Right atrium auricular region (tissue), 2 donors: ENCODE data around the gene PRTFDC1. TPM values are rescaled to one million over a fixed set of nuclear protein-coding genes. Genes with fewer than 3 reads are reported as not detected.

Source experiments
- DNase-seq: peaks from one replicate; pipeline ENCODE4 v3.0.0-alpha.2; 2019; ENCODE audit warnings: low spot score
- H3K27ac ChIP-seq, 2 donors: fragments of 200-600 bp; sonication (generic); 1 replicate in 1 of 2; 2 replicates in 1 of 2; pipeline ENCODE4 v1.5.1; 2016 to 2019
- H3K27me3 ChIP-seq, 2 donors: fragments of 200-600 bp; sonication (generic); one replicate each; pipeline versions ENCODE4 v1.5.1 to v1.6.0; 2017 to 2019
- H3K36me3 ChIP-seq: fragments of 200-600 bp; sonication (generic); one replicate; pipeline ENCODE4 v1.5.1; 2016
- H3K4me1 ChIP-seq, 2 donors: fragments of 200-600 bp; sonication (generic); one replicate each; pipeline versions ENCODE4 v1.5.1 to v1.6.0; 2017 to 2019
- H3K4me3 ChIP-seq, 2 donors: fragments of 200-600 bp; sonication (generic); 1 replicate in 1 of 2; 2 replicates in 1 of 2; pipeline ENCODE4 v1.5.1; 2017 to 2019; ENCODE audit warnings: mild to moderate bottlenecking in 1 of 2, moderate library complexity in 1 of 2
- H3K9me3 ChIP-seq, 2 donors: fragments of 200-600 bp; sonication (generic); one replicate each; pipeline ENCODE4 v1.5.1; 2019
- total RNA-seq, 2 donors: library from RNA; depleted of rRNA; stranded (reverse); fragments of >200 nt; gene quantifications; one replicate each; pipeline ENCODE4 v1.1.0, GENCODE V29; 2016
- TF ChIP-seq, protein P1 (sequence below), 2 donors: fragments of 200-600 bp; sonication (generic); IDR thresholded peaks; one replicate each; pipeline ENCODE4 v1.5.1; 2019; ENCODE audit warnings: antibody characterized with exemption in 2 of 2

The PRTFDC1 gene
- total RNA-seq, 2 donors from 2014 or later, result 4.0 to 5.6 TPM

DNA sequence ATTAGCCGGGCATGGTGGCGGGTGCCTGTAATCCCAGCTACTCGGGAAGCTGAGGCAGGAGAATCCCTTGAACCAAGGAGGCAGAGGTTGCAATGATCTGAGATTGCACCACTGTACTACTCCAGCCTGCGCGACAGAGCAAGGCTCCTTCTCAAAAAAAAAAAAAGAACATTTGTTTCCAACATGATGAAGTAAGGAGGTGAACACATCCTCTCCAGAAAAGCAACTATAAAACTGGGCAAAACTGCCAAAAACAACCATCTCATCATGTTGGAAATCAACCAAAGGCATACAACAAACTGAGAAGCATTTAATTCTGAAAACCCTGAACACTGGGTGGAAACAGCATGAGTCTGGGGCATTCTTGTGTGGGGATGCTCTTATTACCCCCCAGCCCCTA is 14.3 kb downstream of the PRTFDC1 start:
- Histone ChIP-seq H3K4me3 (no peak overlapping the region), H3K36me3 (no peaks in the 10 kb centered on the region), H3K27ac (no peak overlapping the region), H3K4me1 (no peaks in the 10 kb centered on the region), H3K27me3 (no peaks in the 10 kb centered on the region), H3K9me3 (no peaks in the 10 kb centered on the region)
- TF ChIP-seq, protein P1, sequence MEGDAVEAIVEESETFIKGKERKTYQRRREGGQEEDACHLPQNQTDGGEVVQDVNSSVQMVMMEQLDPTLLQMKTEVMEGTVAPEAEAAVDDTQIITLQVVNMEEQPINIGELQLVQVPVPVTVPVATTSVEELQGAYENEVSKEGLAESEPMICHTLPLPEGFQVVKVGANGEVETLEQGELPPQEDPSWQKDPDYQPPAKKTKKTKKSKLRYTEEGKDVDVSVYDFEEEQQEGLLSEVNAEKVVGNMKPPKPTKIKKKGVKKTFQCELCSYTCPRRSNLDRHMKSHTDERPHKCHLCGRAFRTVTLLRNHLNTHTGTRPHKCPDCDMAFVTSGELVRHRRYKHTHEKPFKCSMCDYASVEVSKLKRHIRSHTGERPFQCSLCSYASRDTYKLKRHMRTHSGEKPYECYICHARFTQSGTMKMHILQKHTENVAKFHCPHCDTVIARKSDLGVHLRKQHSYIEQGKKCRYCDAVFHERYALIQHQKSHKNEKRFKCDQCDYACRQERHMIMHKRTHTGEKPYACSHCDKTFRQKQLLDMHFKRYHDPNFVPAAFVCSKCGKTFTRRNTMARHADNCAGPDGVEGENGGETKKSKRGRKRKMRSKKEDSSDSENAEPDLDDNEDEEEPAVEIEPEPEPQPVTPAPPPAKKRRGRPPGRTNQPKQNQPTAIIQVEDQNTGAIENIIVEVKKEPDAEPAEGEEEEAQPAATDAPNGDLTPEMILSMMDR (IDR thresholded peaks at IDR 0.05), result no peak
- no peak for DNase-seq

GRCh38 chr10:24935504-24936292 is 16.7 kb downstream of the PRTFDC1 start:
- no peak overlapping the region for H3K4me3 ChIP-seq

GRCh38 chr10:24931236-24931635 is 21.2 kb downstream of the PRTFDC1 start:
- Histone ChIP-seq H3K4me1 (peaks cover 0 to 6% of the 10 kb centered on the region in 2 donors), H3K4me3 (no peak overlapping the region), H3K27me3 (no peaks in the 10 kb centered on the region), H3K9me3 (no peaks in the 10 kb centered on the region), H3K27ac (no peak overlapping the region), H3K36me3 (no peaks in the 10 kb centered on the region)
- no peak for DNase-seq
- TF ChIP-seq, protein P1 (IDR thresholded peaks at IDR 0.05), result no peak

More at GRCh38 chr10:24935504-24936292, 16.7 kb downstream of the PRTFDC1 start:
- TF ChIP-seq, protein P1 (IDR thresholded peaks at IDR 0.05), result no peak
- Histone ChIP-seq H3K27me3 (no peaks in the 10 kb centered on the region), H3K36me3 (no peaks in the 10 kb centered on the region), H3K27ac (no peak overlapping the region), H3K9me3 (no peaks in the 10 kb centered on the region), H3K4me1 (no peaks in the 10 kb centered on the region)
- no peak for DNase-seq

DNA sequence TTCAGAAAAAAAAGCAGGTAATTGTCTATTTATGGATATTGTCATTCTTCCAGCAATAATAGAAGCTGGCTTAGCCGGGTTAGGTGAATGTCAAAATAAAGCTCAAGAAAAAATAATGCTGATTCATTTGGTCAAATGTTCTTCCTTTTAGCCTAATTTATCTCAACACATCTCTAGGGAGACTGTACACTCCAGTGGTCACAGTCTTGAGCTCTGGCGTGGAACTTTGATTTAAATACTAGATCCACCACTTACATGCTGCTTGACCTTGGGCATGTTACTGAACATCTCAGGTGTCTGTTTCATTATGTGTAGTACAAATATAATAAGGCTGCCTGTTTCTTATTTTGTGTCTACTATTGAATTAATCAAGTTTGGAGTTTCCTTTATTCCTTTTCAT is 22.0 kb downstream of the PRTFDC1 start:
- TF ChIP-seq, protein P1 (IDR thresholded peaks at IDR 0.05), result no peak
- H3K27ac ChIP-seq, result no peak overlapping the region

DNA sequence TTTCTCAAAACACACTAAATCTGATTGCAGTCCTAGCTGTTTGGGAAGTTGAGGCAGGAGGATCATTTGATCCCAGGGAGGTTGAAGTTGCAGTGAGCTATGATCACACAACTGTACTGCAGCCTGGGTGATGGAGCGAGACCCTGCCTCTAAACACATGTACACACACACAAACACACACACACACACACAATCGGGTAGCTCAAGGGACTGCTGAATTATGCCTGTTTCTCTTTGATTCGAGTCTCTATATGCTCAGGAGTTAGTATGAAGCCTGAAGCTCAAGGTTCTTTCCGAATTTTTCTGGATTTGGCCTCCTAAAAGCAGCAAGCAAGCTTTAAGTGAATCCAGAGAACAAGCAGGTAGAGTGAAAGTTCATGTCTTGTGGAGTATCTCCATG is 22.5 kb downstream of the PRTFDC1 start:
- H3K4me3 ChIP-seq, result no peak overlapping the region

More for the DNA sequence above, 22.0 kb downstream of the PRTFDC1 start:
- no peaks in the 10 kb centered on the region for H3K27me3 ChIP-seq
- H3K4me1 ChIP-seq, result peaks cover 0 to 6% of the 10 kb centered on the region in 2 donors
- no peak for DNase-seq
- H3K9me3 ChIP-seq, result no peaks in the 10 kb centered on the region
- H3K36me3 ChIP-seq, result no peaks in the 10 kb centered on the region
- H3K4me3 ChIP-seq, result no peak overlapping the region

More for the DNA sequence above, 22.5 kb downstream of the PRTFDC1 start:
- no peaks in the 10 kb centered on the region for H3K27me3 ChIP-seq
- DNase-seq, result no peak
- peaks cover 0 to 6% of the 10 kb centered on the region in 2 donors for H3K4me1 ChIP-seq
- H3K9me3 ChIP-seq, result no peaks in the 10 kb centered on the region
- H3K27ac ChIP-seq, result no peak overlapping the region
- TF ChIP-seq, protein P1 (IDR thresholded peaks at IDR 0.05), result no peak
- H3K36me3 ChIP-seq, result no peaks in the 10 kb centered on the region
